ENCODE results near the gene FGF21. TPM values are rescaled to one million over a fixed set of nuclear protein-coding genes. Genes with fewer than 3 reads are reported as not detected.

FGF21 gene
- total RNA-seq, 1 donor from 2014 or later, result not detected

Other genes starting within 250 kb of the FGF21 start
- gene LMTK3, start 243.7 kb upstream of the FGF21 start, total RNA-seq, result 4.5 and 5.0 TPM in 2 replicates
- 0.29 and 0.32 TPM in 2 replicates for gene SULT2B1, start 203.4 kb upstream of the FGF21 start, total RNA-seq
- gene SPACA4, start 148.8 kb upstream of the FGF21 start, total RNA-seq, result not detected in 2 replicates
- gene FAM83E, start 140.4 kb upstream of the FGF21 start, total RNA-seq, result 2.8 and 3.1 TPM in 2 replicates
- 1,358 and 1,391 TPM in 2 replicates for gene RPL18, start 136.3 kb upstream of the FGF21 start, total RNA-seq
- gene SPHK2, start 136.0 kb upstream of the FGF21 start, total RNA-seq, result 32.7 and 41.5 TPM in 2 replicates
- 6.4 and 8.0 TPM in 2 replicates for gene DBP, start 118.1 kb upstream of the FGF21 start, total RNA-seq
- gene CA11, start 109.3 kb upstream of the FGF21 start, total RNA-seq, result 6.6 and 8.8 TPM in 2 replicates
- gene NTN5, start 82.5 kb upstream of the FGF21 start, total RNA-seq, result 0.51 and 0.81 TPM in 2 replicates
- gene FUT2, start 59.6 kb upstream of the FGF21 start, total RNA-seq, result not detected in 2 replicates
- 1.4 and 1.6 TPM in 2 replicates for gene MAMSTR, start 35.8 kb upstream of the FGF21 start, total RNA-seq
- gene RASIP1, start 14.9 kb upstream of the FGF21 start, total RNA-seq, result 0.10 and 0.15 TPM in 2 replicates
- gene IZUMO1, start 8.6 kb upstream of the FGF21 start, total RNA-seq, result not detected in 2 replicates
- gene FUT1, start 2.9 kb upstream of the FGF21 start, total RNA-seq, result 0.29 and 0.54 TPM in 2 replicates
- gene BCAT2, start 55.5 kb downstream of the FGF21 start, total RNA-seq, result 55.1 and 56.3 TPM in 2 replicates
- 1.3 TPM in 2 replicates for gene HSD17B14, start 81.0 kb downstream of the FGF21 start, total RNA-seq
- 1.3 and 3.2 TPM in 2 replicates for gene PLEKHA4, start 113.1 kb downstream of the FGF21 start, total RNA-seq
- gene PPP1R15A, start 116.9 kb downstream of the FGF21 start, total RNA-seq, result 37.9 and 38.1 TPM in 2 replicates
- not detected in 2 replicates for gene TULP2, start 143.2 kb downstream of the FGF21 start, total RNA-seq
- 273 and 277 TPM in 2 replicates for gene NUCB1, start 144.8 kb downstream of the FGF21 start, total RNA-seq
- 0.34 TPM in 1 of 2 replicates, not detected in the other for gene DHDH, start 178.2 kb downstream of the FGF21 start, total RNA-seq
- gene BAX, start 199.4 kb downstream of the FGF21 start, total RNA-seq, result 376 and 407 TPM in 2 replicates
- 1,064 and 1,113 TPM in 2 replicates for gene FTL, start 209.8 kb downstream of the FGF21 start, total RNA-seq
- gene GYS1, start 237.8 kb downstream of the FGF21 start, total RNA-seq, result 67.8 and 76.2 TPM in 2 replicates
- 87.7 and 96.1 TPM in 2 replicates for gene RUVBL2, start 238.4 kb downstream of the FGF21 start, total RNA-seq

Data from T-helper 1 cell treated with Interleukin-12 subunit alpha and Interleukin-12 subunit beta and Interleukin-4 antibody, amounts not matched to agents 30 ng/mL and 1 ng/mL, for 36 hours (primary cell).